Endothelial cell of umbilical vein (primary cell): ENCODE data around the gene PAEP. TPM values are rescaled to one million over a fixed set of nuclear protein-coding genes. Genes with fewer than 3 reads are reported as not detected.

Source experiments
- BruUV-seq: library from RNA; stranded (reverse); fragments of 400-500 nt; replicated peaks from 2 replicates; lab custom pipeline; 2021; lab: Mats Ljungman, UMichigan
- CTCF ChIA-PET: fragments of 300-600, 350-600 bp; sonication (Branson Sonifier 250); formaldehyde crosslinking; loops from one replicate; lab custom pipeline; 2021; ENCODE audit warnings: antibody characterized with exemption, inconsistent platforms; lab: Charles Lee
- POLR2A ChIA-PET: fragments of 300-600, 350-600 bp; sonication (Branson Sonifier 250); formaldehyde crosslinking; loops from one replicate; lab custom pipeline; 2021; ENCODE audit warnings: antibody characterized with exemption, inconsistent platforms; lab: Charles Lee
- DNase-seq: peaks from one replicate; pipeline ENCODE4 v3.0.0-alpha.2; 2011; ENCODE audit warnings: low read depth, low spot score
- FAIRE-seq: peaks from 2 replicates; lab custom pipeline; 2011; peaks lifted over from hg19 to GRCh38; lab: Jason Lieb, UNC
- H2AFZ ChIP-seq: 2 replicates; pipeline ENCODE4 v1.6.0; 2012; ENCODE audit warnings: low read depth, low read length, control low read depth, inconsistent platforms
- H3K27ac ChIP-seq: 2 replicates; pipeline ENCODE4 v1.5.1; 2011; ENCODE audit warnings: low read depth, mild to moderate bottlenecking, control low read depth, low read length, moderate library complexity; ENCODE audit not compliant: insufficient read depth
- H3K27me3 ChIP-seq, 2 experiments: 2 replicates each; pipeline versions ENCODE4 v1.6.0 to v1.6.1; 2011; ENCODE audit warnings: low read length in 2 of 2, mixed read lengths in 1 of 2; ENCODE audit not compliant: control insufficient read depth in 2 of 2, insufficient read depth in 2 of 2
- H3K36me3 ChIP-seq, 2 experiments: 2 replicates in 1 of 2; 3 replicates in 1 of 2; pipeline ENCODE4 v1.5.1; 2011; ENCODE audit warnings: low read length in 2 of 2, mild to moderate bottlenecking in 1 of 2, moderate library complexity in 1 of 2; ENCODE audit not compliant: control insufficient read depth in 2 of 2, insufficient read depth in 2 of 2; ENCODE audit errors: extremely low read depth in 1 of 2
- H3K4me1 ChIP-seq: 3 replicates; pipeline ENCODE4 v1.5.1; 2011; ENCODE audit warnings: mild to moderate bottlenecking, low read length; ENCODE audit not compliant: control insufficient read depth, insufficient read depth; ENCODE audit errors: extremely low read depth
- H3K4me2 ChIP-seq: 2 replicates; pipeline ENCODE4 v1.6.1; 2011; ENCODE audit warnings: low read length, control low read depth, mixed read lengths; ENCODE audit not compliant: insufficient read depth
- H3K4me3 ChIP-seq, 3 experiments: fragments of 200-600 bp in 1 of 3; sonication (generic), shearing (Covaris generic) in 1 of 3; replicated peaks in 1 of 3; 2 replicates each; pipeline ENCODE4 v1.5.1; 2011 to 2016; ENCODE audit warnings: control low read depth in 3 of 3, low read length in 3 of 3, mild to moderate bottlenecking in 2 of 3, inconsistent platforms in 1 of 3, low read depth in 1 of 3, moderate library complexity in 1 of 3; ENCODE audit not compliant: insufficient read depth in 1 of 3
- H3K79me2 ChIP-seq: 2 replicates; pipeline ENCODE4 v1.6.0; 2012; ENCODE audit warnings: low read length, inconsistent platforms; ENCODE audit not compliant: control insufficient read depth, insufficient read depth
- H3K9ac ChIP-seq: replicated peaks from 2 replicates; pipeline ENCODE3; 2011; ENCODE audit warnings: low read length, control low read depth; ENCODE audit not compliant: insufficient read depth; ENCODE audit errors: extremely low read depth
- H3K9me1 ChIP-seq: replicated peaks from 3 replicates; pipeline ENCODE4 v1.6.0; 2011; ENCODE audit warnings: mild to moderate bottlenecking, low read length; ENCODE audit not compliant: control insufficient read depth, insufficient read depth; ENCODE audit errors: extremely low read depth
- H3K9me3 ChIP-seq: replicated peaks from 2 replicates; pipeline ENCODE4 v1.5.1; 2012; ENCODE audit warnings: low read length, inconsistent platforms; ENCODE audit not compliant: control insufficient read depth, insufficient read depth
- H4K20me1 ChIP-seq: replicated peaks from 2 replicates; pipeline ENCODE3; 2011; ENCODE audit warnings: mild to moderate bottlenecking, low read length; ENCODE audit not compliant: control insufficient read depth, insufficient read depth; ENCODE audit errors: extremely low read depth
- EZH2 ChIP-seq: IDR thresholded peaks from 2 replicates; pipeline ENCODE4 v1.6.1; 2012; ENCODE audit warnings: borderline replicate concordance, low read depth, mild to moderate bottlenecking, moderate library complexity, low read length, inconsistent platforms; ENCODE audit not compliant: severe bottlenecking
- FOS ChIP-seq: IDR thresholded peaks from 2 replicates; pipeline ENCODE4 v1.6.1; 2011; ENCODE audit warnings: mild to moderate bottlenecking, low read length, moderate library complexity, borderline replicate concordance; ENCODE audit not compliant: insufficient read depth
- JUN ChIP-seq: IDR thresholded peaks from 2 replicates; pipeline ENCODE4 v1.6.1; 2011; ENCODE audit warnings: borderline replicate concordance, low read depth; ENCODE audit not compliant: insufficient read length, insufficient read depth
- MYC ChIP-seq: IDR thresholded peaks from one replicate; pipeline ENCODE4 v1.6.1; 2011; ENCODE audit warnings: mild to moderate bottlenecking, low read depth, low read length
- POLR2AphosphoS5 ChIP-seq: IDR thresholded peaks from 2 replicates; pipeline ENCODE4 v1.6.1; 2012; ENCODE audit warnings: low read depth, mild to moderate bottlenecking, control low read depth, low read length, moderate library complexity; ENCODE audit not compliant: insufficient read depth
- dilution Hi-C: fragments of 300-500 bp; cut with MboI; formaldehyde crosslinking; loops from one replicate; pipeline ENCODE4 v1.15.0; 2019; ENCODE audit warnings: low sequenced_read_pairs; ENCODE audit not compliant: extremely low pct_ligation_motif_present
- intact Hi-C: fragments of 100-400 bp; cut with micrococcal nuclease; formaldehyde crosslinking; loops from one replicate; pipeline ENCODE4 v1.10.0; 2022
- polyA plus RNA-seq, 4 experiments: library from polyadenylated mRNA; depleted of rRNA in 3 of 4; stranded (reverse) in 3 of 4; unstranded in 1 of 4; fragments of >200 nt; gene quantifications; 2 replicates each; pipeline versions ENCODE4 v1.2.1 to v1.2.3, GENCODE V29; 2011 to 2012; ENCODE audit warnings: missing spikeins in 1 of 4
- total RNA-seq: library from RNA; stranded (reverse); gene quantifications from 2 replicates; pipeline ENCODE4 v1.2.3, GENCODE V29; 2021
- TF ChIP-seq, protein P1 (sequence below): IDR thresholded peaks from 2 replicates; pipeline ENCODE4 v1.6.1; 2011; ENCODE audit not compliant: insufficient read depth, insufficient read length
- TF ChIP-seq, protein P2 (sequence below), 2 donors: IDR thresholded peaks; 1 replicate in 1 of 2; 2 replicates in 1 of 2; pipeline ENCODE4 v1.5.1; 2011; ENCODE audit warnings: low read length in 2 of 2, mild to moderate bottlenecking in 2 of 2, moderate library complexity in 2 of 2, control low read depth in 1 of 2, inconsistent platforms in 1 of 2, low read depth in 1 of 2; ENCODE audit not compliant: insufficient read depth in 1 of 2; ENCODE audit errors: extremely low read depth in 1 of 2

Gene PAEP
- total and polyA plus RNA-seq, 2 donors (not counting 3 experiments of a cell fraction or from before 2014, with no cell fraction given), result not detected

DNA sequence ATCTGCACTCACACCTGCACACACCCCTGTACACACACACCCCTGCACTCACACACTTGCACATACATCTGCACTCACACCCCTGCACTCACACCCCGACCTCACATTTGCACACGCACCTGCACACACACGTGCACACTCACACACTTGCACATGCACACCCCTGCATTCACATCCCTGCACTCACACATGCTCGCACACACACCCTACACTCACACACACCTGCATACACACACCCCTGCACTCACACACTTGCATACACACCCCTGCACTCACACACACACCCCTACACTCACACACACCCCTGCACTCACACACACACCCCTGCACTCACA, 50.3 kb downstream of the PAEP start:
- H2AFZ ChIP-seq, result no peak overlapping the region
- H3K4me2 ChIP-seq, result no peak overlapping the region
- H3K27ac ChIP-seq, result no peak overlapping the region
- no peaks in the 10 kb centered on the region for H3K9me1 ChIP-seq
- H4K20me1 ChIP-seq, result no peaks in the 10 kb centered on the region
- ChIA-PET CTCF (no interaction called here), POLR2A (no interaction called here)
- DNase-seq (no peak), FAIRE-seq (no peak)
- dilution Hi-C loops (no loop called here), intact Hi-C loops (no loop called here)
- no peak overlapping the region for H3K9ac ChIP-seq
- BruUV-seq, result no TSS peak
- no peaks in the 10 kb centered on the region for H3K79me2 ChIP-seq
- H3K36me3 ChIP-seq, result no peaks in the 10 kb centered on the region
- H3K4me1 ChIP-seq, result no peaks in the 10 kb centered on the region
- TF ChIP-seq MYC (no peak), EZH2 (no peak), FOS (no peak)
- TF ChIP-seq, protein P1, sequence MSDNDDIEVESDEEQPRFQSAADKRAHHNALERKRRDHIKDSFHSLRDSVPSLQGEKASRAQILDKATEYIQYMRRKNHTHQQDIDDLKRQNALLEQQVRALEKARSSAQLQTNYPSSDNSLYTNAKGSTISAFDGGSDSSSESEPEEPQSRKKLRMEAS, result no peak
- TF ChIP-seq, protein P2, sequence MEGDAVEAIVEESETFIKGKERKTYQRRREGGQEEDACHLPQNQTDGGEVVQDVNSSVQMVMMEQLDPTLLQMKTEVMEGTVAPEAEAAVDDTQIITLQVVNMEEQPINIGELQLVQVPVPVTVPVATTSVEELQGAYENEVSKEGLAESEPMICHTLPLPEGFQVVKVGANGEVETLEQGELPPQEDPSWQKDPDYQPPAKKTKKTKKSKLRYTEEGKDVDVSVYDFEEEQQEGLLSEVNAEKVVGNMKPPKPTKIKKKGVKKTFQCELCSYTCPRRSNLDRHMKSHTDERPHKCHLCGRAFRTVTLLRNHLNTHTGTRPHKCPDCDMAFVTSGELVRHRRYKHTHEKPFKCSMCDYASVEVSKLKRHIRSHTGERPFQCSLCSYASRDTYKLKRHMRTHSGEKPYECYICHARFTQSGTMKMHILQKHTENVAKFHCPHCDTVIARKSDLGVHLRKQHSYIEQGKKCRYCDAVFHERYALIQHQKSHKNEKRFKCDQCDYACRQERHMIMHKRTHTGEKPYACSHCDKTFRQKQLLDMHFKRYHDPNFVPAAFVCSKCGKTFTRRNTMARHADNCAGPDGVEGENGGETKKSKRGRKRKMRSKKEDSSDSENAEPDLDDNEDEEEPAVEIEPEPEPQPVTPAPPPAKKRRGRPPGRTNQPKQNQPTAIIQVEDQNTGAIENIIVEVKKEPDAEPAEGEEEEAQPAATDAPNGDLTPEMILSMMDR (IDR thresholded peaks at IDR 0.05; ENCODE audit: extremely low read depth in 1 of 2, insufficient read depth in 1 of 2, low read depth in 1 of 2, low read length in 2 of 2), result no peak
- no peaks in the 10 kb centered on the region for H3K9me3 ChIP-seq
- no peak overlapping the region for H3K4me3 ChIP-seq
- no peaks in the 10 kb centered on the region for H3K27me3 ChIP-seq

DNA sequence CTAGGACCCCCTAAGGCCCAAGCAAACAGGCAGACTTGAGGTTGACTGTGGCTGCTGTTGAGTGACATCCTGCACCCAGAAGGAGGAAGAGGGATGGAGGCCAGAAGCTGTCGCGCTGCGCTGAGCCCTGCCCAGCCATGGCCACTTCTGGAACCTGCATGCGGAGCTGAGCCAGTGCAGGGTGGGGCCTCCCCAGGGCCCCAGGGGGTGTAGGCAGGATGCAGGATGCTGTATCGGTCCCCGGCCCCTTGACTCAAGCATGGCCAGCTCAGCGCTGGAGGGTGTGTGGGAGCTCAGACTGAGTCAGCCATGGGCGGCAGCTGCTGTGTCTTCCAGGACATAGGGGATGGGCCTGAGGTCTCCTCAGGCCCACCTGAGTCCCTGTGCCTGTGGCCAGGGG, 50.9 kb downstream of the PAEP start:
- Histone ChIP-seq H4K20me1 (no peaks in the 10 kb centered on the region), H3K27ac (no peak overlapping the region), H3K79me2 (no peaks in the 10 kb centered on the region), H3K4me2 (no peak overlapping the region), H3K9me1 (no peaks in the 10 kb centered on the region), H3K4me3 (no peak overlapping the region), H3K9me3 (no peaks in the 10 kb centered on the region), H3K9ac (no peak overlapping the region), H3K27me3 (no peaks in the 10 kb centered on the region), H2AFZ (no peak overlapping the region), H3K4me1 (no peaks in the 10 kb centered on the region), H3K36me3 (no peaks in the 10 kb centered on the region)
- no TSS peak for BruUV-seq
- DNase-seq (no peak), FAIRE-seq (no peak)
- intact Hi-C loops, result no loop called here
- CTCF ChIA-PET, result interaction anchor here (0.6 to 0.7 kb wide), 2 partner anchors 9 to 347 kb away, joined by 3 read pairs; no protein-coding TSS in a partner anchor
- dilution Hi-C loops, result no loop called here
- no peak for TF ChIP-seq POLR2AphosphoS5
- no peak for TF ChIP-seq JUN
- TF ChIP-seq, protein P2 (IDR thresholded peaks at IDR 0.05; ENCODE audit: extremely low read depth in 1 of 2, insufficient read depth in 1 of 2, low read depth in 1 of 2, low read length in 2 of 2), result no peak
- TF ChIP-seq EZH2, result no peak
- TF ChIP-seq MYC, result no peak
- POLR2A ChIA-PET, result no interaction called here
